GM18867 (cell line): Measurements from ENCODE around the gene PRPF6.
A peak's percentile ranks its signal among the peaks of the same experiment; 100 is the strongest.

Experiments used
- ATAC-seq: cut with Tn5 transposase; IDR thresholded peaks from one replicate; pipeline ENCODE4 v1.9.1; 2021; ENCODE audit warnings: mild to moderate bottlenecking, moderate library complexity; ENCODE audit not compliant: unreplicated experiment

Gene PRPF6

DNA sequence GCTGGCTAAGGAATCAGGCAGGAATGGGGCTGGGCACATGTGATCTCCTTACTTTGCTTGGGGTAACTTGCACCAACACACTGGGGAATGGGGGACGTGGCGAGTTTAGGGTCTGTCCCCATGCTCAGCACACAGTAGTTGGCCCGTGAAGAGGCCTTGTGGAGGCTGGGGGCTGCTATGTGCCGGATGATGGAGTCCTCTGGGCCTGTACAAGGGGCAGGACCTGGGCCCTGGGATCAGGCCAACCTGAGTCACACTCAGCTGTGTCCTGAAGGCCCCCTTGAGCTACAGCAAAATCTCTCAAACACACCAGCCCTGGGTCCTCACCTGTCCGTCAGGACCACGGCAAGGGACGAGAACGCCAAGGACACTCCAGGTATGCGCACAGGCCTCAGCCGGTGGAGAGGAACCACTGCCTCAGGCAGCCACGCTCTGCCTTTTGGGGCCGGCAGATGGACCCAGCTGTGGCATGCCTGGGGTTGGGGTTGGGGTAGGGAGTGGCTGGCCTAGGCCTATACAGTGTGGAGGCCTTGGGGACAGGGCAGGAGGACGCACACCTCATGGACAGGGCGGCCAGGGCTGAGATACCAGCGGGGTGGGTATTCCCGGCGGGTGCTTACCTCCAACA is 35.8 kb upstream of the PRPF6 start:
- no peak for ATAC-seq

DNA sequence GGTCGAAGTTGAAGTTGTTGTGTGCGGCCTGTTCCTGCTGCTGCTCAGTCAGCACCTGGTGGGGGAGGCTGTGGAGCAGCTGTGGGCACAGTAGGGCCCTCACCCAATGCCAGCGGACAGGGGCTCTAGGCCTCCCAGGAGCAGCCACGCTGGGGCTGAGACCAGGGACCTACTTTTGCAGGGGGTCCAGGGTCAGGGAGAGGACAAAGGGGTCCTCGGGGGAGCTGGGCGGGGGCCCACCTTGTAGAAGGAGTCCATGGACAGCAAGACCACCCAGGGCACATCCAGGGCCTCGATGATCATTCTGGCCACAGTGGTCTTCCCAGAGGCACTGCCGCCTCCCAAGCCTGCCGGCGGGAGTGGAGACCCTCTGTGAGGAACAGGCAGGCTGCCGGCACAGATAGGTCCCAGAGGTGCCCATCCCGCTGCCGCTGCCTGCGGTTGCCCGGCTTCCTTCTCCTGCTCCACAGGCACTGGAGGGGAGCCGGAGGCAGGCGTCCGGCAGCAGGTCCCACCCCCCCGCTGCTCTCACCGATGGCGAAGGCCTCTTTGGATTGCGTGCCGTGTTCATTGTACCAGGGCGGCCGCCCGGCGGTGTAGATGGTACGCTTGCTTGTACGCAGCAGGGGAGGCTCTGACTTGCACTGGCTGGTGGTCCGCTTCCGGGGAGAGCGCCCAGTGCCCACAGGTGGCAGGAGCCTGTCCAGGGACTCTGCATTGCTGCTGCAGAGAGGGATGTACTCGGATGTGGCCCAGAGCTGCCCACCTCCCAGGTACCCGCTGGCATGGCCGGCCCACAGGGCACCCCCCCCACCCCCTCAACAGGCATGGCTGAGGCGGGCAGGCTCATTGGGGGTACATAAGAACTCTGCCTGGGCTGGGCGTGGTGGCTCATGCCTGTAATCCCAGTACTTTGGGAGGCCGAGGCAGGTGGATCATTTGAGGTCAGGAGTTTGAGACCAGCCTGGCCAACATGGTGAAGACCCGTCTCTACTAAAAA is 34.7 kb upstream of the PRPF6 start:
- ATAC-seq, result no peak

DNA sequence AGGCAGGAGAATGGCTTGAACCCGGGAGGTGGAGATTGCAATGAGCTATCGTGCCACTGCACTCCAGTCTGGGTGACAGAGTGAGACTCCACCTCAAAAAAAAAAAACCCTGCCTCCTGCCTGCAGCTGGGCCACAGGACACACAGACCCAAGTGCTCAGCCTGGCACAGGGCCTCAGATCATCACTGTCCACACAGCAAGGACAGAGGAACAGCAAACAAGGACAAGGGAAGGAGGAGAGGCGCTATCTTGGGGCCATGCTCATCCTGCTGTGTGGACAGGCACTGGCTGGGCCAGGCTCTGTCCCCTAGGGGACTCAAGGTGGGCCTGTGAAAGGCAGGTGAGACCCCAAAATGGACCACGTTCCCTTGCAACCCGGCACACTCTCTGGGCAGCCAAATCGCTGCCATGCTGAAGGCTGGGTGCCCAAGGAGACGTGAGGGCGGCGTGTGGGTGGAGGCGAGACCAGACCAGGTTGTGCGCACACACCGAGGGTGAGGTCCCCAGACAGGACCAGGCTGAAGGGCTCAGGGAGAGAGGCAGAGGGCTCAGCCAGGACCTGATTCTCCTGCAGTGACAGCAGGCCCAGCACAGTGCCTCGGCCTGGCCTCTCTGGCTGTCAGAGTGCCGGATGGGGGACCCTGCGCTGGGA is 33.8 kb upstream of the PRPF6 start:
- no peak for ATAC-seq

DNA sequence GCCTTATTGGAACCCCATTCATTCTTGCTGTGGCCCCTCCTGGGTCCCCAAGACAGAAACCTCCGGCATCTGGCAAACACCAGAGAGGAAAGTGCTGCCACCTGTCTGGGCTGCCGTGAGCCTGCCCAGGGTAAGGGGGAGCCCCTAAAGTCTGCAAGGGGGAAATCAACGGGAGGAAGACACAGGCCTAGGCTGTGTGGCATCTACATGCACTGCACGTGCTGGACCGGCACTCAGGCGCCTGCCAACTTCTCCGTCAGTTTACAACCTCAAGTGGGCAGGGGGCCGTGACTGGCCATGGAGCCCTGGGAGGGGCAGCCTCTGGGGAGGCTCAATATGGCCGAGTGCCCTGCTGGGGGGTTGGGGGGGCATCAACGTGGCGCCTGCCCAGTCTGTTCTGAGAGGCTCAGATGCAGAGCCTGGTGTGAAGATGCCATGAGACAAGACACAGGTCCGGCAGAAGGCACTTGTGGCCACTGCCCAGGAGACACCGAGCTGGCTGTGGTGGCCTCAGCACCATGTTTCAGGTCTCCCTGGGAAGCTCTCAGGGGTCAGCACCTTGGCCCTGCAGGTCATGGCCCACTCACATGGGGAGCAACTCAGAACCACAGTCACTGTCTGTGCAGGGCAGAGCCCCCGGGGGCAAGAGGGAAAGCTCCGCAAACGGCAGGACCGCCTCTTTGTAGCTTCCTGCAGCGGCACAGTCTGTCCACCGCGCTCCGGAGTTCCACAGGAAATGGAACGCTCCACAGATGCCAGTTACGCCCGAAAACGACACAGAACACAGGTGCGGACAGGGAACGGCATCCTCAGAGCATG is 33.1 kb upstream of the PRPF6 start:
- no peak for ATAC-seq

DNA sequence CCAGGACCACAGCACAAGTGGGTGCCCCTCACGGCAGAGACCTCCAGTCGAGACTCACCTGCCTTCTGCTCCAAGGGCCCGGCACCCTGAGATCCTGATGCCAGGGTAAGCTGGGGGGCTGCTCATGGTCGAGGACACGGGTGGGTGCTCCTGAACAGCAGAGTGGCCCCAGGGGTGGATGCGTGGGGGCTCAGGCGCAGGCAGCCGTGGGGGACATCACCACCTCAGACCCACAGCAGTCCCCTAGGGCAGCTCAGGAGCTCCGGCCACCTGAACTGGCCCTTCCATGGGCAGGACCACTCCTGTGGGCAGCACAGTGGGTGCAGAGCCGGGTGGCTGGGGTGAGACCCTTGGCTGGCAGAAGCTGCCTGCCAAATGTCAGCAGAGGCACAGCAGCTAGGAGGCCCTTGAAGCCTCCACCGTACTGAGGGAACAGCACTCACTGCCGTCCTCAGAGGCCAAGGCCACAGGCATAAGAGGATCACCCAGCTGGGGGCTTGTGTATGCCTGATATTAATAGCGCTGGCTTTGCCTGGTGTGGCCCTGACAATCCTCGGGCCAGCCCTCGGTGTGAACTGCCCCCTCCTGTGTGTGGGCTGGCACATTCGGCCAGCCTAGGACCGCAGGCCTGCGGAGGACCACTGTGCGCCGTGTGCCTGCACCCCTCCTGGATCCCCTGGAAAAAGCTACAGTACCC is 30.1 kb upstream of the PRPF6 start:
- no peak for ATAC-seq

DNA sequence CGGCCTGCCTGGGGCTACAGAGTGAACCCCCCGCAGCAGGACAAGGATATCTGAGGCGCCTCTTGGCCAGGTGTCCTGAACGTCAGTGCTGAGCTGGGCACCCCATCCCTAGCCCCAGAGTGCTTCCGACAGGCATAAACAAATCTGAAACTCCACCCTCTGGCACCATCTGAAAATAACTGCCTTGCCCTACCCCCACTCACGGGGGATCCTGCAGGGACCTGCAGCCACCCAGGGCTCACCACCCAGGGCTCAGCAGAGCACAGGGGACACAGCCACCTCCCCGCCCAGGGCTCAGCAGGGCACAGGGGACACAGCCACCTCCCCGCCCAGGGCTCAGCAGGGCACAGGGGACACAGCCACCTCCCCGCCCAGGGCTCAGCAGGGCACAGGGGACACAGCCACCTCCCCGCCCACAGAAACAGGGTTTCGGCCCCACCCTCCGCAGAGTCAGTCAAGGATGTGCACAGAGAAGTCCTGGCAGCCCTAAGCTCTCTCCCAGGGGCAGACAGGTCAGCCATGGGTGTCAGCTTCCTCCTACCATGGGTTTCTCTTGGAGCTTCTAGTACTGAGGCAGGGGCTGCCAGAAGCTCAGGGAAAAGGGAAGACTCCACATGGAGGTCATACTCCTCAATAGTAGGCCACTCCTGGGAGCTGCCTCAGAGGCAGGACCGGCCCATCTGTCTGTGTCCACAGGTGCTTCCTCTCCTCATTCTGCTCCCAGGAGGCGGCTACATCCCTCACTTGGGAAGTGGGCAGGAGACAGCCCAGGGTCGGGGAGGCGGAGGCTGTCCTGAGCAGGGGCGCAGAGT is 29.3 kb upstream of the PRPF6 start:
- ATAC-seq, result no peak

DNA sequence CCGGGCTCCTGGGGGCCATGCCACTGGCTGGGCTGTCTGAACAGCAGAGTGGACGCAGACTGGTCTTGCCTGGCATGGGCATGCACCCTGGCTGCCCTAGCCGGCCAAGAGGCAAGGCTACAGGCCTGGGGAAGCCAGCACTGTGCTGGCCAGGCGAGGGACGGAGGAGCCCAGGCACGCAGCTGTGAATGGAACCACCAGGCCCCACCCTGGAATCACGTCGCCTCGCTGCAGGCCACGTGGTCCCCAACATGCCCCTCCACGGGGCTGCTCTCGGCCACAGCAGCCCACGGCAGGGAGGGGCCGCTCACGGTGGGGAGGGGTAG is 28.8 kb upstream of the PRPF6 start:
- ATAC-seq, result no peak

DNA sequence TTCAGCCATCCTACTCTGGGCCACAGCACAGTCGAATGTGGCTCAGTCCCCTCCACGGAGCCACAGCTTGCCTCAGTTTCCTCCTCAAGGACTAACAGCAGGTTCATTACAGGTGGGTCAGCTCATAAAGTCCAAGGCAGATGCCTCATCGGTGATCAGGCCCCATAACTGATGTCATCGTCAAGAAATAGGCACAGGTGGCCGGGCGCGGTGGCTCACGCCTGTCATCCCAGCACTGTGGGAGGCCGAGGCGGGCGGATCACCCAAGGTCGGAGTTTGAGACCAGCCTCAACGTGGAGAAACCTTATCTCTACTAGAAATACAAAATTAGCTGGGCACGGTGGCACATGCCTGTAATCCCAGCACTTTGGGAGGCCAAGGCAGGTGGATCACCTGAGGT is 28.2 kb upstream of the PRPF6 start:
- ATAC-seq, result no peak

DNA sequence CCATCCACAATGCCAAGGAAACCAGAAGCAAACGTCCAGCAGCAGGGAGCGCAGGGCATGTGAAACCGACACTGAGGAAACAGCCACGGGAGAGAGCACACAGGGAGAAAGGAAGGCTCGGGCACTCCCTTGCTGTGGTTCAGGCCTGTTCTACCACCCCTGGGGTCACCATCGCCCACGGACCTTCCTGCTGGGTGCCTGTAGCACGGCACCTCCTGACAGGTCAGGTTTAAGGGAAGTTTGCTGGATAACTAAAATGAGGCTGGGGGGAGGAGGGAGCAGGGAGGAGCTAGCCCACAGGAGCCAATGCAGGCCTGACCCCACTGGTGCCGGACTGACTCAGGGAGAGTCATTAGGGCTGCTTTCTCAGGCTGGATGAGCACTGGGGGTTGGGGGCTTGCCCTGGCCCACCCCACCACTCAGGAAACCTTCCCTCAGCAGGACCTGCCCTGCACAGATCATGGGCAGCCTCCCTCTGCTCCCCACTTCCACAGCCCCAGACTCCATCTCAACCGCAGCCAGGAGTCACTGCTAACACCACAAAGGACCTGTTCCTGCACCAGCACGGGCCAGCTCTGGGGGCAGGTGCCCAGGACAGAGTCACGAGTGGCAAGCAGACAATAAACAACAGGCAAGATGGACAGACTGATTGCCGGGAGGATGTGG is 27.0 kb upstream of the PRPF6 start:
- ATAC-seq, result no peak

DNA sequence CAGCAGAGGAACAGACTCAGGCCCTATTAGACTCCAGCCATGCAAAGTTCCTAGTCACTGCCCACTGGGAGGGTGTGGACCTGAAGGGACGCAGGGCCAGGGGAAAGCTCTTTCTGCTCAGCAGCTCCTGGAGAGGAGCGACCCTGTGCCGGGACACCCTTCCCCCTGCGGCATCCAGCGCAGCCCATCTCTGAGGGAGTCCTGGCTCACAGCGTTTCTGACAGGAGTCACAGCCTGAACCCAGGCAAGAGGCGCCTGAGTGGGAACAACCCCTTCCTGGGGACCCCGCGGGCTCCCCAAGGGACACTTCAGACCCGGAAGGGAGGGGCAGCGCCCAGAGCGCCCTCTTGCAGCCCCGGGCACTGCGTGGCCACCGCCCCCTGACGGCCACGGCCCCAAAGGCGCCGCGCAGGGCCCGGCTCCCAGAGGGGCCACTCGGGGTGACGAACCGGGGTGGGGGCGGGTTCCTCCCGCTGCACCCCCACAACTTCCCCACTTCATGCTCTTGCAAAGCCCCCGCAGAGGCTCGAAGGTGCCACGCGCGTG is 25.6 kb upstream of the PRPF6 start:
- peak; percentile 7 for ATAC-seq

DNA sequence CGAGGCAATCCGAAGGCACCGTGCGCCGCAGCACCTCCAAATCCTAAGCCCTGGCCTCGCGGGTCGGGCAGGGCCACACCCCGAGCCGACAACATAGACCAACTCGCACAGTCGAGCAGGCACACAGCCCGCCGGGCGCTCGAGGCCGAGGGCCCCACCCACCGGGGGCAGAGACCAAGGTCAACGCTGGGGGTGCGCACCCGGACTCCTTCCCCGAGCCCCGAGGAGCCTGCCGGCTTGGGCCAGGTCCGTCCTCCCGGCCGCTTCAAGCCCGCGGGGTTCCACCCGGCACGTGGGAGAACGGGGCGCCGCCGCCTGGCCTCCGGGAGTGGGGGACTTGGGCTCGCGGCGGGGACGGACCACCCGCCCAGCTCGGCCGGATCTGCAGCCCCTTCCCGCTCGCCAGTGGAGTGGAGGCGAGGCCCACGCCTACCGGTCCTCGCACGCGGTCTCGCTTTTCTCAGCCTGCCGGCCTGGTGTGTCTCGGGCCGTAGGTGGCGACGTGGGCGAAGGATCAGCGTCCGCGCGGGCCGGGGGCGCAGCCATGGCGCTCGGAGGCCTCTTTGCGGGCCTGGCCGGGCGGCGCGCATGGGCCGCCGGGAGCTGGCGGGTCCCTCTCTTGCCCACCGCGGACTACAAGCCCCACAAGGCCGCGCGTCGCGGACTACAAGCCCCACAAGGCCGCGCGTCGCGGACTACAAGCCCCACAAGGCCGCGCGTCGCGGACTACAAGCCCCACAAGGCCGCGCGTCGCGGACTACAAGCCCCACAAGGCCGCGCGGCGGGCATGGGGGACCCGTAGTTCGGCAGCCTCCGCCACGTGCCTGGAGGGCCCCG is 24.9 kb upstream of the PRPF6 start, which contains the start of gene UCKL1:
UCKL1 (minus strand) TSS at position 590 of the 837 bp plus-strand sequence; CDS start at position 546, 44 bp downstream.
- peak; percentile 66 for ATAC-seq

DNA sequence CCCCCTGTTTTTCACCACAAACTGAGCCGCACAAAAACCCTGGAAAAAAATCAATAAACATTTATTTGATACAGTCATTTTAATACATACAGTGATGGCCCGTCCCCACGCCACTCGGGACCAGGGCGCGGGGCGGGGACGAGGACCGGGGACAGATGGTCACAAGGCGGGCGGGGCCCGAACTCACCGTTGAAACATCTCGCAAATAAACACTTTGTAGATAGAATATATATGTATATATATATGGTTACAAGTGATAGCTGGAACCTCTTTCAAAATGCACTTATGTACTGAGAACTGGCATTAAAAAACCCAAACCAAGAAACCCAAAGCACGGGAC is 24.3 kb upstream of the PRPF6 start:
- ATAC-seq, result peak; percentile 13

DNA sequence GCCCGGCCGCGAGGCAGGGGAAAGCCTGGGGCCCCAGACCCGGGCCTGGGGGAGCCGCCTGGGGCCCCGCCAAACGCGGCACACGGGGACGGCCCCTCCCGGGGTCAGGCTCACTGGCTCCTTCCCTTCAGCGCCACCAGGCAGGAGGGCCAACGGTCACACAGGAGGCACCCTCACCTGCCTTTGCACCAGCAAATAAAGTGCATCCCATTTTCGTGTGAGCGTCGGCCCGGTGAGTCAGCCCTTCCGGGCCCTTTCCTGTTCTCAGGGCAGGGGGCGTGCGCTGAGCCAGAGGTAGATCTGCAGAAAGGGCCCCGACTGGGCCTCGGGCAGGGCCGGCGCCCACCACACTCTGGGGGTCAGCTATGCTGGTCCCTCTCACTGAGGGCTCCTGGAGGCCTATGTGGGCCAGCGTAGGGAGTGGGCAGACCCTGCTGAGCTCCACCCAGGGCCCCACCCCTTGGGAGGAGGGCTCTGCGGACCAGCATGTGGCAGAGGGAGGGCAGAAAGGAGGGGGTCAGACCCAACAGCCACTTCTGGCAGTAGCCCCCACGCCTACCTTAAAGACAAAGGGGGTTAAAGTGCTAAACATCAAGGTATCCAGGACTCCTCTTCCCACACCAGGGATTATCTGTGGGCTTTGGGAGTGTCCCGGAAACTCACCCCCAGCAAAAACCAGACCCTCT is 23.8 kb upstream of the PRPF6 start:
- peak; percentile 25 for ATAC-seq

DNA sequence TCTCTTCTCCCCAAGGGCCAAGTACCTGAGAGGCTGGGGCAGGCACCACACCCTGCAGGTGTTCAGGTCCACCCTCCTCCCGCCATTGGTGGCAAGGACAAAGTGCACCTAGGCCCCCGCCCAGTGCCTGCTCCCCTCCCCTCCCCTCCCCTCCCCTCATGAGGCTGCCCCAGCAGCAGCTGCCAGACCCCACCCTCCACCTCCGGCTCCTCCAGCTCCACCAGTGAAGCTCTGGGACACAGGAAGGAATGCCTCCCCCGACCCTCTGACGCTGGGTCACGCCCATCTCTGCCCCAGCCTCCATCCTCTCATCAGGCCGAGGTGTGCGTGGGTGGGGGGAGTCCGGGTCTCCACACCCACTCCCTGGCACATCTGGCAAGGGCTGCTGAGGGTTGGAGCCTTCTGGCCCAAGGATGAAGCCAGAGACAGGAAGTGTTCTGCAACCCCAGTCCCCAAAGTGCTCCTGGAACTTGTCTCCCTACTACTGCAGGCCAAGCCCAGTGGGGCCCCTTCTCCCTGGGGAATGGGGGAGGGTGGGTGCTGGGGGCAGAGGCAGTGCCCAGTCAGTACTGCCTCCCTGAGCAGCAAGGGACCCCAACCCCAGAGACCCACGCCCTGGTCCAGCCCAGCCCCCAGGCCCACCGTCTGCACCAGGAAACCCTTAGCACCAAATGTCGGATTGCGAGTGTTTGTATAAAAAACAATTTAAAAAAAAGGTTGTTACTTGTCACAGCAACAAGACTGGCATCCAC is 23.1 kb upstream of the PRPF6 start:
- no peak for ATAC-seq

DNA sequence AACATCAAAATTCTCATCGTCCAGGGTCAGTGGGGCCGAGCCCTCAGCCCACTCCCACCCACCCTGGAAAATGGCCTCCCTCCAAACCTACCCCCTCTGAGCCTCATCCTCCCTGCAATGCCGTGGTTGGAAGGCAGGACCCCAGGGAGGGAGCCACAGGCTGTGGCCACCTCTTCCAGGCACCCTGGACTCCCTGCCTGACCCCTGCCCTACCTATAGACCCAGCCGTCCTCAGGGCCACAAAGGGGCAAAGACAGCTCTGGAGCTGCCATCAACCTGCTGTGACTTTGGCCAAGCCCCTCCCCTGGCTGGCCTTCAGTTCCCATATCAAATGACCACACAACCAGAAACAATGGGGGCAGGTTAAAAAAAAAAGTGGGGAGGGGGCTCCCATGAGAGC is 22.5 kb upstream of the PRPF6 start:
- no peak for ATAC-seq

DNA sequence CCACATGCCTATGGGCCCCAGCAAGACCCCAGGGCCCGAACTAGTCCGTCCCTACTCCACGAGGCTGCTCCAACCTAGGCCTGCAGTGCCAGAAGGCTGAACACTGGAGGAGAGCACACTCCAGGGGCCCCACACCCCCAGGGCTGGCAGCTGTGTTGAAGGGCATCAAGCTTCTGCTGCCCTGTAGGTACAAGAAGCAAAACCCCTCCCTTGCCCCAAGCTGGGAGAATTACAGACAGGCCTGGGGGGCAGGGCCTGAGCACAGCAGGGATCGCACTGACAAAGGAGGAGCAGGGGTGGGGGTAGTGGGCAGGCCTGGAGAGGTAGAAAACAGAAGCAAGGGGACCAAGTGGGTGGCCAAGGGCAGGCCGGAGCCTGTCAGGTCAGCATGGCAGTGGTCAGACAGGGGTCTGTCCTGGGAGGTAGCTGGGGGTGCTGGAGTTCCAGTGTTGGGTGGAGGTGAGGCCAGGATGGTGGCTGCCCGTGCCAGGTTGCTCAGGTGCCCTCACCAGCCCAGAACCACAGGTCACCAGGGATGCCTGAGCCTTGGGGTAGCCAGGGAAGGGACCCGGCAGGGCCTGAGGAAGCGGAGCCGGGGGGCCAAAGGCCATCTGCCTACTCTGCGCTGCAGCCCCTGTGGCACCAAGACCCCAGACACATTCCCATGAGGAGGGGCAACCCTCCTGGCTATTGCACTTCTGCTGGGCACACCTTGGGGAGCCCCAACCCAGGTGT is 21.8 kb upstream of the PRPF6 start:
- ATAC-seq, result no peak
